NCI-H526 (cell line): ENCODE results near the gene TPRKB.
"Not testable (repeated sequence)": the region's sequence is repeated elsewhere in the genome, so short reads cannot be mapped to it uniquely, and the experiment has no call there.

Experiments used
- DNase-seq, 2 experiments: peaks; one replicate each; lab custom pipeline; 2025; lab: John Stamatoyannopoulos, UW

Gene TPRKB

DNA sequence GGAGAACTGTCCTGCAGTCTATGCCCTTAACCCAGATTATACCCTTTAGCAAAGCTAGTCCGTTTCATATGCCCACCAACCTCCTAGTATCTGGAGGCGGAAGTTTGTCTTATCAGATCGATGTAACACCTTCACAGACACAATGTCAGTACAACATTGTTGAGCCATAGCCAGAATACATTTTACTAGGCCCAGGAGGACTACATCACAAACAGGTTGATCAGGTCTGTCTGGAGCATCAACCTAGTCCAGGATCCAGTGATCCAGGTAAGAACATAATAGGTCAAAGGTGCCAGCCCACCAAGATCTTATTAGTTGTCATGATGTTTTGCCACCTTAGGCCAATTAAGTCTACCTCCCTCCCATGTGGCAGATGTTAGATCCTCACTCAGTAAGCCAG is 2.0 kb upstream of the TPRKB start:
- DNase-seq: no peak

DNA sequence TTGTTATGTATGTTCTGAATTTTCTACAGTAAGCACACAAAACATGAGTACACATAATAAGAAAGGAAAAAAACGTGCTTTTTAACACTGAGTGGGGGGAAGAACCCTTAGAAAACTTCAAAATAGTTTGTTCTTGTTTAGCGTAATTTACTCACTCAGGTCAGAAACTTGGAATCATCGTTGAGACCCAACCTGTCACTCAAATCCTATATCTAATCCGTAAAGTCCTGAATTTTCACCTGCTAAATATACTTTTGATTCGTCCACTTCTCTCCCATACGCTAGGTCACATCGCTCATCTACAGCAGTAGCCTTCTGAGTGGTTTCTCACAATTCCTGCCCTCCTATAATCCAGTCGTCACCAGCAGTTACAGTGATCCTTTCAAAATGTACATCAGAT is 767 bp downstream of the TPRKB start:
- no peak for DNase-seq

DNA sequence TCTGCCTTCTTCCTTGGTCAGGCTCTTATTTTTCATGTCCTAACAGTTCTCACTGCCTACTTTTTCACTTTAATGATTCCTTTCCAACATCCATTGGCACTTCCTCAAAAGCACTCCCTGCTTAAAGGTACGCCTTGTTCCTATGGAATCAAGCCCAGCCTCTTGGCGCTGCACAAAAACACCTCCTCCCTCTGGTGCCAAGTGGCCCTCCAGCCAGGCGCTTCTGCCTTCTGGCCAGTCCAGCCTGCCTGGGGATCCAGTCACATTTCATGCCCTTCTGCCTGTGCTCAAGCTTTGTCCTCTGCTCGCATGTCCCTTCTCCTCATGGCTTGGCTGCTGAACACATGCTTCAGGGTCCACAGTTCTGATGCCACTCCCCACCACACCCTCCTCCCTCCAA is 6.3 kb downstream of the TPRKB start:
- DNase-seq: no peak

DNA sequence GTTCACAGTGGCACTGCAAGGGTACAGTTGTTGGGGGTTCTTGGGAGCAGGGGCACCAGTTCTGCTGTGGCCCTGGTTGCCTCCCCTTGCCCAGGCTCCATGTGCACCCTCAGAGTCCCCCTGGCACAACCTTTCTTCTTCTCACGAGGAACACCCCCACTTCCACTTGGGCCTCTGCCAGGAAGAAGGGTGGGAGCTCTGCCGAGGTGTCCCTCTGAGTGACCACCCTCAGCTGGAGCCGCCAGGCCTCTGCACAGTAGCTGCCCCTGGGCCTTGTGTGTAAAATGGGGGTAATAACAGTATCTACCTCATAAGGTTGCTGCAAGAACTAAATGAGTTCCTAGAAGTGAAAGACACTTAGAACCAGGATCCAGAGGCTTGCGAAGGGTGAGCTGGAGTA is 8.4 kb downstream of the TPRKB start:
- DNase-seq: no peak

DNA sequence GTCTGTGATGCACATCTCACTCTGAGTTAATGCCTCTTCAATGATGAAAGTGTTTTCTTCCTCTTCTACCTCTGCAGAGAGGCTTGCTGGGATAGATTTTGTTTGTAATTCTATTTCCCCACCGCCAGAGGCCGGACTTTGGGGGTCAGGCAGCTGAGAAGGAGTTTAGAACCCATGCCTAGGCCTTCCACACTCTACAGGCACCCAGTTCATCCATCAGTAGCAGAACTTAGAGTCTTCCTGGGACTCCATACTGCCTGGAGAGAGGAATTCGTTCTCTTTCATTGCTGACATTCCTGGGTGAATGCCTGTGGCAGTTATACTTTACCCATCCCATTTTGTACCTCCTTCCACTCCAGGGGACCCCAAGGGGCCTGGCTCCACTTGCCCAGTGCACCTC is 9.1 kb downstream of the TPRKB start:
- DNase-seq: no peak

DNA sequence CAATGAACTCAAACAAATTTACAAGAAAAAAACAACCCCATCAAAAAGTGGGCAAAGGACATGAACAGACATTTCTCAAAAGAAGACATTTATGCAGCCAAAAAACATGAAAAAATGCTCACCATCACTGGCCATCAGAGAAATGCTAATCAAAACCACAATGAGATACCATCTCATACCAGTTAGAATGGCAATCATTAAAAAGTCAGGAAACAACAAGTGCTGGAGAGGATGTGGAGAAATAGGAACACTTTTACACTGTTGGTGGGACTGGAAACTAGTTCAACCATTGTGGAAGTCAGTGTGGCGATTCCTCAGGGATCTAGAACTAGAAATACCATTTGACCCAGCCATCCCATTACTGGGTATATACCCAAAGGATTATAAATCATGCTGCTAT is 10.5 kb downstream of the TPRKB start:
- DNase-seq: not testable (repeated sequence)

DNA sequence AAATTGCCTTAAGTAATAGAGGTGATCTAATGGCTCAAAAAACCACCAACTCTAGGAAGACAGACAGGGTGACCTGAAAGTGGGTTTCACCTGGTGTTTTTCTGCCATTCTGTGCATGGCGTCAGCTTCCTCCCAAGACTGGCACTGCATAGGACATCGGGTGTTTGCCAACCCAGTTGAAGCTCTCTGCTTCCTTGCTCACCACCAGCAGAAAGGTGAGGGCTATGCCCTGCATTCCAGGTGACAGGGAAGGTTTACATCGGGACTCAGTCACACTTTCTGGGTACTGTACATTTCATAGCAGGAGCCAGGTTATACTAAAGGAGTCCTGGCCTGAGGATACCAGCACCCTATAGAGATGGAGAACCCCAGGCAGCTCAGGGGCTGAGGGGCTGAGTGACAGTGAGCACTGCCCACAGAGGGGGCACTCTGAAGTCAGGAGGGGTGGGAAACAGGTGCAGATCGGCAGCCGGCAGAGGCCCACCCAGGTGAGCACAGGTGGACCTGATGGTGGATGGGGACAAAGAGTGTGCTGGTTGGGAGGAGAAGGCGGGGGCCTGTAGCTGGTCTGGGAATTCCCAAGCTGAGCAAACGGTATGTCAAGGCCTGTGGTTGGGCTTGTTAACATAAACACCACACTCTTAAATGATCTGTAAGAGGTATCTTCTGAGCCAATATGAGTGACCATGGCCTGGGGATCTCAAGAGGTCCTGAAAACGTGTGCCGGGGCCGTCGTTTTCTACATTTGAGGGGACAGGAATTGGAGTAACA is 18.1 kb downstream of the TPRKB start:
- no peak for DNase-seq

DNA sequence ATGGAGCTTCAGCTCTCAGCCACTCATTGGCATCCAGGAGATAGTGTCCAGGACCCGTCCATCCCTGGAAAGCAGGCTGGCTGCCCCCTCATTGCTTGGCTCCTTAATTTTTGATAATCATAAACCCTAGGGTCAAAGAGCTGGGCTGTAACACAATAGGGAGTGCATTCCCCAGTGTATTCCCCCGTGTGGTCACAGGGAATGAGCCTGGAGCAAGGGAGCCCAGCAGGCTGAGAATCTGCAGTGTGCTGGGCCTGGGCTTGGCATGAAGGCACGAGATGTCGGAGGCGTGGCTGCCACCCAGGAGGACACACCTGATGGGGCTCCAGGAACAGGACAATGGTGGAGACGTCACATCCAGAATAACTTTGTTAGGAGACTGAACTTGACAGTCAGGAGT is 18.7 kb downstream of the TPRKB start:
- no peak for DNase-seq

DNA sequence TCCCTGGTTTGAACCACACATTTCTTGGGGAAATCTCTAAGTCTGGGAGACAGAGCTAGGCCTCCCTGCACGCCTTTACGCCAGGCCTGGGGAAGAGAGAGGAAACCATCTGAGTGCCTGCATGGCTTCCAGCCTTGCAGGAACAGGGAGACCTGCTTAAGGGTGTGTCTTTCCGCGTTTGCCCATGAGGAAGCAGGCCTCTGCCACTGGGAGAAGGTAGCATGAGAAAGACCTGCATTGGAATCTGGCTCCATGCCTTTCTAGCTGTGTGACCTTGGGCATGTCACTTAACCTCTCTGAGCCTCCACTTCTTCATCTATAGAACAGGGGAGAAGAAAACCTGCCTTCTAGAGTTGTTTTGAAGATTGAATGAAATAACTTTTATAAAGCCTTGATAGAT is 19.4 kb downstream of the TPRKB start:
- not testable (repeated sequence) for DNase-seq

DNA sequence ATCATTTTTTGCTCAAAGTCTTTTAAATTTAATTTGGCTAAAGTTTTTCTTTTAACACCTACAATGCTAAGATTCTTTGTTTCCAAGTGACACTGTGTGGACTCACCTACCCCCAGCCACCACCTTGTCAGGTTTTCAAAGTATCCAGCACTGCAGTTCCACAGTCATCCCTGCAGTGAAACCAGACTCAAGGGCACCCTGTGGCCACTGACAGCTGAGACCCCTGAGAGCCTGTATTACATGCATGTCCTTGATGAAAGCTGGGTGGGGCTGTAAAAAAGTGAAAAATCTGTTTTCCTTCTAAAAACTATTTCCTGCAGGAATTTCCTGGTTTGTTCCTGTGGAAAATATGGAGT is 19.9 kb downstream of the TPRKB start:
- no peak for DNase-seq

DNA sequence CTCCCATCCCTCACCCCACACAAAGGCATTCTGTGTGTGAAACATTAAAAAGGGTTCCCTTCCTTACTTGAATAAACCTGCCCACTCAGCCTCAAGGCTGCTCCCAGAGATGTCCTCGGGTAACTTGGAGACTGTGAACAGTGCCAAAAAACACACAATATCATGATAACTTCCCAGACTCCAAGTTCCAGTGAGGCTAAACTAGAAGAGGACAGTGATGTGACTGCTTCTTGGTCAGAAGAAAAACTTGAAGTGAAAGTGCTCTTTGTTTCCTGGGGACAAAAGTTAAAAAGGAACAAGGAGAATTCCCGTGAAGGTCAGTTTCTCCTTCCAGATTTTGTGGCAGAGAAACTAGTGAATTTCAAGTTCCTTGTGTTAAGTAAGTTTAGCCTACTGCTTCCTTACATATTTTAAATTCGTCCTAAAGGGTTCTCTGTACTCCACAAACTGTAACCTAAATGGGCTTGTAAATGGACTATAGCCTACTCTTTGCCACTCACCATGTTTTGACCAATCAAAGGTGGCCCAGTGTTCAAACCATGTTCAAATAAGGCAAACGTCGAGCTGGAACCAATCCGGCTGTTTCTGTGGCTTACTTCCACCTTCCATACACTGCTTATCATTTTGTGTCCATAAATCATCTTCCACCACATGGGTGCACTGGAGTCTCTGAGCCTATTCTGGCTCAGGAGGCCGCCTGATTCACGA is 20.4 kb downstream of the TPRKB start:
- no peak for DNase-seq

DNA sequence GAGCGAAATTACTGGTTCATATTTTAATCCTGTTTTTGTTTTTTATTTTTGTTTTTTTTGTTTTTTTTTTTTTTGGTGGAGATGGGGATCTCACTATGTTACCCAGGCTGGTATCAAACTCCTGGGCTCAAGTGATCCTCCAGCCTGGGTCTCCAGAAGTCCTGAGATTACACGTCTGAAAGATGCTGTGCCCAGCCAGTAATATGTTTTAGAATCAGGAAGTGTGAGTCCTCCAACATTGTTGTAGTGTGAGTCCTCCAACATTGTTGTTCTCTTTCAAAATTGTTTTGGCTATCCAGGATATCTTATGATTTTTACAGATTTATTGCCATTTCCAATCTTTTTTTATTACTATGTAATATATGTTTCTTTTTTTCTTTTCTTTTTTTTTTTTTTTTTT is 23.1 kb downstream of the TPRKB start:
- no peak for DNase-seq

DNA sequence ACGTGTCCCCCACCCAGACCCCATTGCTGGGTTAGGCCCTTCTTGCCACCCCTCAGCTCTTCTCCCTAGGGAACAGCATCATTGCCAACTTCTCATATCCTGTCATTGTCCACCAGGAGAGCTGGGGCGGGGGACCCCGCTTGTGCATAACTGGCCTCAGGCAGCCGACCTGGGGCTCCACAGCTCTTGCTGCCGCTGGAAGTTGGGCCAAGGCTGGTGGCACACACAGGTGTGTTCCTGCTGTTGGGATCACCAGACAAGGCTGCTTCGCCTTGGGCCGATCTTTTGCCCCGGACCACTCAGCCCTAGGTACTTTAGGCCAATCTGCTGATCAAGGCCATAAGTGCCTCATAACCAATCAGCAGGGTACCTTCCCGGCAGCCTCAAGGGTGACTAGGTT is 28.6 kb downstream of the TPRKB start:
- no peak for DNase-seq

DNA sequence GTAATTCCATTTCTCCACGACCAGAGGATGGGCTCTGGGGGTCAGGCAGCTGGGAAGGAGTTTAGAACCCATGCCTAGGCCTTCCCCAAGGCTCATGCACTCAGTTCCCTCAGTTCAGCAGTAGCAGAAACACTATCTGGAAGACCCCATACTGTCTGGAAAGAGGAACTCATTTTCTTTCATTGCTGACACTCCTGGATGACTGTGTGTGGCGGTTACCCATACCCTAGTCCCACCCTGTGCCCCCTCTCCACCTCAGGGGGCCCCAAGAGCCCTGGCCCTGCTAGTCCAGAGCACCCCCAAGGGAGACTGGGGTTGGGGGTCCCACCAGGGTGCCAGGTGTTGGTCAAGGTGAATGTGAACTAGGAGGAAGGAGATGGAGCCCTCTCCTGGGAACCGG is 29.5 kb downstream of the TPRKB start:
- no peak for DNase-seq

DNA sequence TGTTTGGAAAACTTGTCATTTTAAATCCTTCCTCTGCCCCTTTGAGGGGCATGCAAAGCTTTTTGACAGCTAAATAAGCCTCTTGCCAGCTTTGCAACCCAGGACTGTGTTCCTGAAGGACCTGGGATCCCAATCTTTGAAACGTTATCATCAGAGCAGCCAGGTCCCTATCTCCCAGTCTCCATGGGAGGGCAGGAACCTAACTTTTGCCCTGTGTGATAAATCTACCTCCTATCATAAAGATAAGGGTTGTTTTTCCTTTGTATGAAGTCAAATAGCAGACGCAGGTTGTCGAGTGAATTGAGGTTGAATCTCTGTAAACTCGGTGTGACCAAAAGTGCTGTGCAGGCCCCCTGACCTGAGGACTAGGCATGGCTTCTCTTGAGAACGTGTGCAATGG is 30.1 kb downstream of the TPRKB start:
- DNase-seq: no peak

DNA sequence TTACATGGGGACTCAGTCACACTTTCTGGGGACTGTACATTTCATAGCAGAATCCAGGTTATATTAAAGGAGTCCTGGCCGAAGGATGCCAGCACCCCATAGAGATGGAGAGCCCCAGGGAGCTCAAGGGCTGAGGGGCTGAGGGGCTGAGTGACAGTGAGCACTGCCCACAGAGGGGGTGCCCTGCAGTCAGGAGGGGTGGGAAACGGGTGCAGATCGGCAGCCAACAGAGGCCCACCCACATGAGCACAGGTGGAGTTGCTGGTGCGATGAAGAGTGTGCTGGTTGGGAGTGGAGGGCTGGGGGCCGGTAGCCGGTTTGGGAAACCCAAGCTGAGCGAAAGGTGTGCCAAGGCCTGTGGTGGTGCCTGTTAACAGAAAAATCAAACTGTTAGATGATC is 32.1 kb downstream of the TPRKB start:
- DNase-seq: no peak

DNA sequence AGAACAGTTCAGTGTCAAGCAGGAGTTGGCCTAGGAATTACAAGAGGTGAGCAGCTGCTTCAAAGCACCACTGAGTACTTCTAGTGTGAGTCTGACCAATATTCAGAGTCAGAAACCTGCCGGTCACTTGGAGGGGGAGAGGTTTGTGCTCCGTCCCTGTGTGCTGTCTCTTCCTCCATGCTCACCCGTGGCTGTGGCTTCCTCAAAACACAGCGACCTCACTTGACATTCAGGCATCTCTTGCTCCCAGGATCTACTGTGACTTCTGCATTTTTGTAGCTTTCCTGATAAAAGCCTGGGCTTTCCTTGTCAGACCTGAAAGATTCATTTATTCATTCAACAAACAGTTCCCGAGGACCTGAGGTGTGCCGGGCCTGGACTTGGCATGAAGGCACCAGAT is 32.9 kb downstream of the TPRKB start:
- no peak for DNase-seq

DNA sequence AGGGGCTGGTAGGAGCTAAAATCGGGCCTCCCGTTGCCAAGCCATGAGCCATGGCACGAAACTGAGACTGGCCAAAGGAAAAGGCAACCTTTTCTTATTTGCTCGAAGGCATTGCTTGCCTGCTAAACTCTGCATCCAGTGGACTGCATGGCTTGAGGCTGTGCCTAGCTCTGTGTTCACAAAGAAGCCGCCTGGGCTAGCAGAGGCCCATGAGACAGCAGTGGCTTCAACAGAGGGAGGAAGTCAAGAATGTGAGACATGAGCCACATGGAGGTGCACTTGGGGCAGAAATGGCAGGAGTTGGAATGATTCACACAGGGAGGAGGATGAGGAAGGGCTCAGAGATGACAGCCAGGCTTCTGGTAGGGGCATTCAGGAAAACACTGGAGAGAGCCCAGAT is 33.5 kb downstream of the TPRKB start:
- DNase-seq: no peak

DNA sequence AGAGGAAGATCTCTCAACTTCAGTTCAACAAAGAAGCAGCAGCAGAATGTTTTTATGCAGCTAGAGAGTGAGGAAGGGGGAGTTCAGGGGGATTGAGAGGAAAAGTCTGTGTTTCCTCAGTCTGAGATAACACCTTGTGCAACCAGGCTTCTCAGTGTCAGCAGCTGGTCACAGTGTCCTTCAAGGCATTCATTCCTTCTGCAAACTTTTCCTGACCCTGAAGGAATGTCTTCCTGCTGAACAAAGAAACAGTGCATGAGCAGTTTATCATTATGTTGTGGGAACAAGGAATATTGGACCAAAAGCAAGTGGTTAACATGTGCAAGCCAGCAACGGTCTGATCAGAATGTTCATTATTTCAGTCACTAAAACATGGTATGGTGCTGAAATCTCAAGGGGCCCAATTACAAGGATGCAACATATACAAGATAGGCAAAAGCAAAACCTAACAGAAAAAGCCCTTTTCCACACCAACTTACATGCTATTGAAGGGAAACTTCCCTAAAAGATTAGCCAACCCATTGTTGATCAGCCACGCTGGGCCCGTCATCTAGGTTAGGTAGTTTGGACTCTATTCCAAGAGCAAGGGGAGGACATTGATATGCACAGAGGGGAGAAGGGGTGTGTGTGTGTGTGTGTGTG is 34.2 kb downstream of the TPRKB start:
- DNase-seq: not testable (repeated sequence)

DNA sequence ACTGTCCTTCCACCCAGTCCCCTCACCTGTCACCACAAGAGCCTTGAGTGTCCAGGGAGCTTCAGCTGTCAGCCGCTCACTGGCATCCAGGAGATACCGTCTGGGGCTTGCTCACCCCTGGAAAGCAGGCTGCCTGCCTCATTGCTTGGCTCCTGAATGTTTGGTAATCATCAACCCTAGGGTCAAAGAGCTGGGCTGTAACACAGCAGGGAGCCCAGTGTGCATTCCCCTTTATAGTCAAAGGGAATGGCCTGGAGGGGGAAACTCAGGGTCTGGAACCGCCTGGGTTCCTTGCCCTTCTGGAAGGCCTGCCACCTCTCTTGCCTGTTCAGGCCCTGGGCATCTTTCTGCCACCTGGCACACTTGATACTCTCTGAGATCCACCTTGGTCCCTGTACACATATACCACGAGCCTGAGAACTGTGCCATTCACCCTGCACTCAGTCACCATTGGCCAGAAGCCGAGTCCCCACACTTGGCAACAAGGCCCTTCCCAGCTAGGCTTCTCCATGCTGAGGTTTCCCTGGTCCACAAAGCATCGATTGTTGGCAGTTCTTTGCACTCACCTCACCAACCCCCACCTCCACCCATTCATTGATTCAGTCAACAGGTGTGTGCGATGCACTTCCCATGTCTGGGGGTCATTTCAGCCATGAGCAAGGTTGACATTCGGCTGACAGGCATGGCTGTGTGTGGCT is 35.0 kb downstream of the TPRKB start:
- DNase-seq: no peak

DNA sequence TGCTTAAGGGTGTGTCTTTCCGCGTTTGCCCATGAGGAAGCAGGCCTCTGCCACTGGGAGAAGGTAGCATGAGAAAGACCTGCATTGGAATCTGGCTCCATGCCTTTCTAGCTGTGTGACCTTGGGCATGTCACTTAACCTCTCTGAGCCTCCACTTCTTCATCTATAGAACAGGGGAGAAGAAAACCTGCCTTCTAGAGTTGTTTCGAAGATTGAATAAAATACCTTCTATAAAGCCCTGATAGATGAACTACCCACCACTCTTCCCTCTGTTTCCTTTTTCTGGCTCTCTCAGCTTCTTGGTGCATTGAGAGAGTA is 35.7 kb downstream of the TPRKB start:
- DNase-seq: not testable (repeated sequence)

DNA sequence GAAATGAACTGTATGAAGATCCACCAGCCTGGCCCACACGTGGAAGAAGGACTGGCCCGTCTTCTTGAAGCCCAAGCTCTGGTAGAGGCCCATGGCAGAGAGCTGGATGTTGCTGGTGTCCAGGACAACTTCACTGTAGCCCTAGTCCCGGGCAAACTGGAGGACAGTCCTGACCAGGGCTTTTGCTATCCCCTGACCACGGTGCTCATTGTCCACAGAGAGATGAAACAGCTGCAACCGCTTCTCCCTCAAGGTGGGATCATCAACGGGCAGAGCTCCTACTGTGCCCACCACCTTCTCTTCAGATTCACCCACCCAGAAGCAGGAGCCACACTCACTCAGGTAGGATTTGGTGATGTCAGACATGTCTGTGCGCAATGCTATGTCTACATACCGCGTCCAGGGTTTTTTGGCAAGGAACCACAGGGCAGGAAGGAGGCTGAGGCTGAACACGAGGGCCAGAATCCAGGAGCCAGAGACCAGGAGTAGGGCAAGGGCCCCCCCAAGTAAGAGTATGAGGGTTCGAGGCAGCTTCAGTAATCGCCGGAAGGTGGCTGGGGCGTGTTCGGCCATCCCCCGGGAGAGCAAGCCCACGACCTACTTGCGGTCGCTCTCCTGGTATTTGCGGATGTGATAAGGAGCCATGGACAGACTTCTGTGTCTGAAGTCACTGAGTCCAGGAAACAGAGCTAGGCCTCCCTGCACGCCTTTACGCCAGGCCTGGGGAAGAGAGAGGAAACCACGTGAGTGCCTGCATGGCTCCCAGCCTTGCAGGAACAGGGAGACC is 36.3 kb downstream of the TPRKB start:
- DNase-seq: no peak
